Neural cell (in vitro differentiated cells): Measurements from ENCODE around the gene CCDC90B. TPM values are rescaled to one million over a fixed set of nuclear protein-coding genes. Genes with fewer than 3 reads are reported as not detected.

Source experiments
- H2AFZ ChIP-seq: fragments of 200-600, 300-800 bp; sonication (generic), shearing (Covaris generic); 2 replicates; pipeline ENCODE4 v1.6.0; 2014; ENCODE audit warnings: low read depth, mild to moderate bottlenecking, antibody characterized with exemption, low read length, moderate library complexity
- H3F3A ChIP-seq: fragments of 200-600 bp; shearing (Covaris generic); 2 replicates; pipeline ENCODE4 v1.6.1; 2016; ENCODE audit warnings: mild to moderate bottlenecking, moderate library complexity, mixed read lengths, antibody characterized with exemption, low read length; ENCODE audit not compliant: insufficient read depth, poor library complexity, severe bottlenecking
- H3K27ac ChIP-seq: fragments of 200-600, 300-800 bp; sonication (generic), shearing (Covaris generic); 2 replicates; pipeline ENCODE4 v1.5.1; 2014; ENCODE audit warnings: mild to moderate bottlenecking, low read length, moderate library complexity
- H3K27me3 ChIP-seq: fragments of 300-800, 200-600 bp; sonication (generic), shearing (Covaris generic); 2 replicates; pipeline ENCODE4 v1.6.0; 2014; ENCODE audit warnings: mild to moderate bottlenecking, low read depth, low read length, moderate library complexity; ENCODE audit not compliant: insufficient read depth
- H3K36me3 ChIP-seq: fragments of 300-800, 200-600 bp; sonication (generic), shearing (Covaris generic); 2 replicates; pipeline ENCODE4 v1.5.1; 2014; ENCODE audit warnings: mild to moderate bottlenecking, antibody characterized with exemption, low read length, moderate library complexity; ENCODE audit not compliant: insufficient read depth
- H3K4me2 ChIP-seq: fragments of 300-800, 200-600 bp; sonication (generic), shearing (Covaris generic); 2 replicates; pipeline ENCODE4 v1.6.0; 2014; ENCODE audit warnings: mild to moderate bottlenecking, low read length
- H3K4me3 ChIP-seq: fragments of 300-800, 200-600 bp; sonication (generic), shearing (Covaris generic); 2 replicates; pipeline ENCODE4 v1.5.1; 2014; ENCODE audit warnings: mild to moderate bottlenecking, low read length, moderate library complexity
- H3K79me2 ChIP-seq: fragments of 200-600 bp; shearing (Covaris generic); replicated peaks from 2 replicates; pipeline ENCODE4 v1.6.0; 2014; ENCODE audit warnings: mild to moderate bottlenecking, low read length, moderate library complexity; ENCODE audit not compliant: insufficient read depth
- H3K9ac ChIP-seq: fragments of 300-800, 200-600 bp; sonication (generic), shearing (Covaris generic); 2 replicates; pipeline ENCODE4 v1.6.1; 2016; ENCODE audit warnings: mild to moderate bottlenecking, low read length, mixed read lengths
- H3K9me2 ChIP-seq: fragments of 200-600 bp; shearing (Covaris generic); 2 replicates; pipeline ENCODE4 v1.6.1; 2016; ENCODE audit warnings: mild to moderate bottlenecking, low read length, mixed read lengths; ENCODE audit not compliant: insufficient read depth
- H3K9me3 ChIP-seq: fragments of 200-600, 300-800 bp; sonication (generic), shearing (Covaris generic); 2 replicates; pipeline ENCODE4 v1.6.1; 2016; ENCODE audit warnings: mild to moderate bottlenecking, mixed run types, low read length, moderate library complexity, mixed read lengths
- H4K20me1 ChIP-seq: fragments of 200-600 bp; shearing (Covaris generic); 2 replicates; pipeline ENCODE4 v1.6.1; 2016; ENCODE audit warnings: mild to moderate bottlenecking, mixed run types; ENCODE audit not compliant: insufficient read depth
- EP300 ChIP-seq: fragments of 450-650 bp; conservative IDR thresholded peaks from 2 replicates; pipeline ENCODE4 v1.6.1; 2014; ENCODE audit warnings: antibody characterized with exemption, mild to moderate bottlenecking, moderate library complexity; ENCODE audit not compliant: poor library complexity, severe bottlenecking
- EZH2 ChIP-seq: fragments of 200-600, 300-800 bp; shearing (Covaris generic), sonication (generic); IDR thresholded peaks from 2 replicates; pipeline ENCODE4 v1.6.1; 2014; ENCODE audit warnings: antibody characterized with exemption, low read length, borderline replicate concordance, mild to moderate bottlenecking; ENCODE audit not compliant: insufficient read depth, poor library complexity, severe bottlenecking
- MXI1 ChIP-seq: fragments of 450-650 bp; conservative IDR thresholded peaks from 2 replicates; pipeline ENCODE4 v1.6.1; 2014; ENCODE audit warnings: antibody characterized with exemption, mild to moderate bottlenecking; ENCODE audit not compliant: poor library complexity, severe bottlenecking
- POLR2AphosphoS5 ChIP-seq: IDR thresholded peaks from 2 replicates; pipeline ENCODE4 v1.6.1; 2012
- RAD21 ChIP-seq: fragments of 450-650 bp; conservative IDR thresholded peaks from 2 replicates; pipeline ENCODE4 v1.6.1; 2014; ENCODE audit warnings: antibody characterized with exemption, mild to moderate bottlenecking, moderate library complexity
- SMC3 ChIP-seq: fragments of 450-650 bp; conservative IDR thresholded peaks from 2 replicates; pipeline ENCODE4 v1.6.1; 2014; ENCODE audit warnings: antibody characterized with exemption, mild to moderate bottlenecking, moderate library complexity; ENCODE audit not compliant: poor library complexity
- TAF1 ChIP-seq: IDR thresholded peaks from 2 replicates; pipeline ENCODE4 v1.6.1; 2012; ENCODE audit warnings: low read depth
- polyA plus RNA-seq: library from polyadenylated mRNA; depleted of rRNA; stranded (reverse); fragments of >200 nt; gene quantifications from 2 replicates; pipeline ENCODE4 v1.2.3, GENCODE V29; 2014
- TF ChIP-seq, protein P1 (sequence below): fragments of 450-650 bp; IDR thresholded peaks from 2 replicates; pipeline ENCODE4 v1.5.1; 2014; ENCODE audit warnings: antibody characterized with exemption, mild to moderate bottlenecking, moderate library complexity; ENCODE audit not compliant: poor library complexity, severe bottlenecking
- TF ChIP-seq, protein P2 (sequence below): IDR thresholded peaks from 2 replicates; pipeline ENCODE4 v1.6.1; 2012; ENCODE audit warnings: borderline replicate concordance

The CCDC90B gene
- polyA plus RNA-seq, 1 donor from 2014 or later, result 351 TPM

DNA sequence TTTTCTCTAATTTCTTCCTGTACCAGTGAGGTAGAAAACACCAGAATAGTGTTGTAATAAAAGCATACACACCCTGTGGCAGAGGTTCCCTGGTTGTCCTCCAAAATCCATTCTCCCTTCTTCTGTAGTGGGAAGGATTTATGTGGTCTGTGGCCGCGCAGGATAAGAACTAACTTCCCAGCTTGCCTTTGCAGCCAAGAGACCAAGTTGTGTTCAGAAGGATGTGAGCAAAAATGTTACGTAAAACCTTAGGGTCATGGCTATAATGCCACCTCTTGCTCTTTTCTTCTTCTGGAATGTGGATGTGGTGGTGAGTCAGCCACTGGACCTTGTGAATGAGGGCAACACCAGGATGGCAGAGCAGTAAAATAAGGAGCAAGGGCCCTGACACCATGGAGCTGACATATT lies 28.4 kb downstream of the CCDC90B start:
- H4K20me1 ChIP-seq, result no peaks in the 10 kb centered on the region
- no peaks in the 10 kb centered on the region for H3K9me3 ChIP-seq
- no peak overlapping the region for H3K4me2 ChIP-seq
- no peak overlapping the region for H3K27ac ChIP-seq
- H3K9ac ChIP-seq, result no peak overlapping the region
- no peaks in the 10 kb centered on the region for H3F3A ChIP-seq
- TF ChIP-seq MXI1, result no peak
- TF ChIP-seq POLR2AphosphoS5, result no peak
- TF ChIP-seq, protein P1, sequence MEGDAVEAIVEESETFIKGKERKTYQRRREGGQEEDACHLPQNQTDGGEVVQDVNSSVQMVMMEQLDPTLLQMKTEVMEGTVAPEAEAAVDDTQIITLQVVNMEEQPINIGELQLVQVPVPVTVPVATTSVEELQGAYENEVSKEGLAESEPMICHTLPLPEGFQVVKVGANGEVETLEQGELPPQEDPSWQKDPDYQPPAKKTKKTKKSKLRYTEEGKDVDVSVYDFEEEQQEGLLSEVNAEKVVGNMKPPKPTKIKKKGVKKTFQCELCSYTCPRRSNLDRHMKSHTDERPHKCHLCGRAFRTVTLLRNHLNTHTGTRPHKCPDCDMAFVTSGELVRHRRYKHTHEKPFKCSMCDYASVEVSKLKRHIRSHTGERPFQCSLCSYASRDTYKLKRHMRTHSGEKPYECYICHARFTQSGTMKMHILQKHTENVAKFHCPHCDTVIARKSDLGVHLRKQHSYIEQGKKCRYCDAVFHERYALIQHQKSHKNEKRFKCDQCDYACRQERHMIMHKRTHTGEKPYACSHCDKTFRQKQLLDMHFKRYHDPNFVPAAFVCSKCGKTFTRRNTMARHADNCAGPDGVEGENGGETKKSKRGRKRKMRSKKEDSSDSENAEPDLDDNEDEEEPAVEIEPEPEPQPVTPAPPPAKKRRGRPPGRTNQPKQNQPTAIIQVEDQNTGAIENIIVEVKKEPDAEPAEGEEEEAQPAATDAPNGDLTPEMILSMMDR, result no peak
- H2AFZ ChIP-seq, result no peak overlapping the region
- H3K79me2 ChIP-seq, result no peaks in the 10 kb centered on the region
- no peaks in the 10 kb centered on the region for H3K9me2 ChIP-seq
- no peak overlapping the region for H3K4me3 ChIP-seq
- peaks cover 7% of the 10 kb centered on the region for H3K36me3 ChIP-seq
- no peaks in the 10 kb centered on the region for H3K27me3 ChIP-seq

DNA sequence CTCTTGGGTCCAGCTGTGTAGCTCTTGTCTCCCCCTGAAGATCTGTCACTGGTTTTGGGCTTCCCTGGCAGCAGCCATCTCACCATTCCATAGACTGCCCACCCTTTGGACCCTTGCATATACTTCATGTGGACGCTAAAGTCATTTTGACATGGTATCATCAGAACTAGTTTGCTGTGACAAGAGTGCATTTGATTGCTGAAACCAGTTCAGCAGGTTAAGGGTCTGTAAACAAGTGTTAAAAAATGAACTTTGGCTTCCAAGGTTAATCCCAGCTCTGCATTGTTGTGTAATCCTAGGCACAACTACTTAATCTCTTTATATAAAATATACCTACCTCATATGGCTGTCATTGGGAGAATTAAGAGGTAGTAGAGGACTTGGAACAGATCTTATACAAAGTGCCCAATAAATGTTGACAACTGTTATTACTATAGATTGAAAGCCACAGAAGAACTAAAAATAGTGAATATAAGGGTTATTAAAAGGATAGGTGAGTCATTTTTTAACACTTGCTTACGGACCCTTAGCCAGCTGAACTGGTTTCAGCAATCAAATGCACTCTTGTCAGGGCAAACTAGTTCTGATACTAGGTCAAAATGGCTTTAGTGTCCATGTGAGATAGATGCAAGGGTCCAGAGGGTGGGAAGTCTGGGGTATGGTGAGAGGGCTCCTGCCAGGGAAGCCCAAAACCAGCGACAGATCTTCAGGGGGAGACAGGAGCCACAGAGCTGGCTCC lies 29.4 kb downstream of the CCDC90B start:
- TF ChIP-seq, protein P2, sequence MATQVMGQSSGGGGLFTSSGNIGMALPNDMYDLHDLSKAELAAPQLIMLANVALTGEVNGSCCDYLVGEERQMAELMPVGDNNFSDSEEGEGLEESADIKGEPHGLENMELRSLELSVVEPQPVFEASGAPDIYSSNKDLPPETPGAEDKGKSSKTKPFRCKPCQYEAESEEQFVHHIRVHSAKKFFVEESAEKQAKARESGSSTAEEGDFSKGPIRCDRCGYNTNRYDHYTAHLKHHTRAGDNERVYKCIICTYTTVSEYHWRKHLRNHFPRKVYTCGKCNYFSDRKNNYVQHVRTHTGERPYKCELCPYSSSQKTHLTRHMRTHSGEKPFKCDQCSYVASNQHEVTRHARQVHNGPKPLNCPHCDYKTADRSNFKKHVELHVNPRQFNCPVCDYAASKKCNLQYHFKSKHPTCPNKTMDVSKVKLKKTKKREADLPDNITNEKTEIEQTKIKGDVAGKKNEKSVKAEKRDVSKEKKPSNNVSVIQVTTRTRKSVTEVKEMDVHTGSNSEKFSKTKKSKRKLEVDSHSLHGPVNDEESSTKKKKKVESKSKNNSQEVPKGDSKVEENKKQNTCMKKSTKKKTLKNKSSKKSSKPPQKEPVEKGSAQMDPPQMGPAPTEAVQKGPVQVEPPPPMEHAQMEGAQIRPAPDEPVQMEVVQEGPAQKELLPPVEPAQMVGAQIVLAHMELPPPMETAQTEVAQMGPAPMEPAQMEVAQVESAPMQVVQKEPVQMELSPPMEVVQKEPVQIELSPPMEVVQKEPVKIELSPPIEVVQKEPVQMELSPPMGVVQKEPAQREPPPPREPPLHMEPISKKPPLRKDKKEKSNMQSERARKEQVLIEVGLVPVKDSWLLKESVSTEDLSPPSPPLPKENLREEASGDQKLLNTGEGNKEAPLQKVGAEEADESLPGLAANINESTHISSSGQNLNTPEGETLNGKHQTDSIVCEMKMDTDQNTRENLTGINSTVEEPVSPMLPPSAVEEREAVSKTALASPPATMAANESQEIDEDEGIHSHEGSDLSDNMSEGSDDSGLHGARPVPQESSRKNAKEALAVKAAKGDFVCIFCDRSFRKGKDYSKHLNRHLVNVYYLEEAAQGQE, result no peak
- TF ChIP-seq EP300 (no peak), RAD21 (no peak), EZH2 (no peak), MXI1 (no peak), POLR2AphosphoS5 (no peak), SMC3 (no peak), TAF1 (no peak)
- TF ChIP-seq, protein P1, result no peak
- Histone ChIP-seq H3K4me2 (no peak overlapping the region), H3K9me2 (no peaks in the 10 kb centered on the region), H4K20me1 (no peaks in the 10 kb centered on the region), H3F3A (no peaks in the 10 kb centered on the region), H3K27ac (no peak overlapping the region), H3K4me3 (no peak overlapping the region), H3K27me3 (no peaks in the 10 kb centered on the region), H3K79me2 (no peaks in the 10 kb centered on the region), H2AFZ (no peak overlapping the region), H3K9me3 (no peaks in the 10 kb centered on the region), H3K36me3 (peaks cover 7% of the 10 kb centered on the region), H3K9ac (no peak overlapping the region)
